GM13977 (cell line): ENCODE measurements around the gene MAD1L1.

Experiments used
- DNase-seq: peaks from one replicate; pipeline ENCODE4 v3.0.0; 2012; ENCODE audit warnings: low spot score
- CTCF ChIP-seq: IDR thresholded peaks from 2 replicates; pipeline ENCODE4 v1.5.1; 2012; ENCODE audit warnings: mild to moderate bottlenecking, control low read depth; ENCODE audit not compliant: insufficient read depth; ENCODE audit errors: extremely low read depth, missing control alignments
- in situ Hi-C: fragments of 300-500 bp; cut with MboI; formaldehyde crosslinking; loops from one replicate; pipeline ENCODE4 v1.12.0; 2022; ENCODE audit warnings: low sequenced_read_pairs, low pct_unique_long_range_greater_than_20kb, mixed read lengths, inconsistent platforms; ENCODE audit not compliant: unreplicated experiment

The MAD1L1 gene

DNA sequence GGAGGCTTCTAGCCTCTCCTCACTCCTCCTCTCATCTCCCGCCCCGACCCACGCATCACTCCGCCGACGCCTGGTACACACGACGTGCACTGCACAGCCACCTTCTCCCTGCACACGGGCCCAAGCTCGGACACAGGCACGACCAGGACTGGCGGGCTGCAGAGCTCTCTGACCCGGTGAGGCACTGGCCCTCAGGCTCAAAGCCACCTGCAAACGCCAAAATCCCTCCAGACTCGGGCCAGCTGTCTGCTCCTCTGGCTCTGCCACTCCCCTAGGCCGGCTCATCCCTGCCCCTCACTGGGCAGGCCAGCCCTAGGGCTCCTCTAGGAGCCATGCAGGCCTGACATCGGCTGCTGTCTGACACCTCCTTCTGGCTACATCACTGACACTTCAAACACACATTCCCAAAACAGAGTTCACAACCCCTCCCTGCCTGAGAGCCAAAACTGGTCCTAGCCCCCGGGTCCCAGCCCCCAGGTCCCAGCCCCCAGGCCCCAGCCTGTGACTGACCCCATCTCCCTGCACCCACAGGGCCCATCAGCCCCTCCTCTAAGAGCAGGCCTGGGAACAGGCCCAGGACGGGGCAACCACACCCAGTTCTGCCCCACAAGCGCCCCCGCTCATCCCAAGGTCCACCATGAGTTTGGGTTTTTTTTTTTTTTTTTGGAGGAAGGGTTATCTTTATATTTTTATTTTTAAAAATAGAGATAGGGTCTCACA, 35.1 kb downstream of the MAD1L1 start:
- no peak for DNase-seq
- in situ Hi-C loops, result no loop called here
- no peak for TF ChIP-seq CTCF

DNA sequence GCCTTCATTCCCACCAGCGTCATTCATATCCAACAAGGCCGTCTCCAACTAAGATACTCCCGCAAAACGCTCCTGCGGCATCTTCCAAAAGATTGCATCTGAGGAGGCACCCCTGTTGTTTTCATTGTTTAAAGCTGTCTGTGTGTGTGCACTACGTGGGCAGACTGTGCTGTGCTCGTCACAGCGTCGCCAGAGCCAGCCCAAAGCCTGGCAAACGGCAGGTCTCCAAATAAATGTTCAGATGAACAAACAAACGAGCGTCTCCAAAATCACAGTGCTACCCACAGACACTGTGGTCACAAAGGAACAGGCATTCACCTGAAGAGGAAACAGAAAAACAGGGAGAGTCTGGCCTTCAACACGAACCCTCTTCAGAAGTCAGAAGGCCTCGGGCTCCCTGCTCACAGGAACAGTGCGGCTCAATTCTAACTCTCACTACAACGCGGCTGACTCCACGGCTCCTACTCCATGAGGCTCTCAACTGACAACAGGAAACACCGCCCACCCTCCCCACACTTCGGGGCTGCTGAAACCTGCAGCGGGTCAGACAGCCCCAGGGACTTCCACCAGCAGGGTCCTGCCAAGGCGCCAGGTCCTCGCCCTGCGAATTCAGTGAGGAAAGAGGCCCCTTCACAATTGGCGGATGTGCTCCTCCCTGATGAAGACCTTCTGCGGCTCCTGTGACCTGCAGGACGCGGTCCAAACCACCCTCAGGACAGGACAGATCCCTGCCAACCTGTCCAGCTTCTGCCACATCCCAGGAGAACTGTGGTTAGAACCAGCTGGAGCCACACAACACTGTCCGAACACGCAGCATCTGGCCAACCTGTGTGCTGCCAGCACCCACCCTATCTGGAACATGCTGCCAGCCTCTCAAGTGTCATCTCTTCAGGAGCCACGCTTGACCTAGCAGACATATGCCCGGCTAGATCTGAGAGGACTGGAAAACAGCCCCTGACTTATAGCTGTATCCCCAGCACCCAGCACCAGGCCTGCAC, 36.1 kb downstream of the MAD1L1 start:
- in situ Hi-C loops, result no loop called here

DNA sequence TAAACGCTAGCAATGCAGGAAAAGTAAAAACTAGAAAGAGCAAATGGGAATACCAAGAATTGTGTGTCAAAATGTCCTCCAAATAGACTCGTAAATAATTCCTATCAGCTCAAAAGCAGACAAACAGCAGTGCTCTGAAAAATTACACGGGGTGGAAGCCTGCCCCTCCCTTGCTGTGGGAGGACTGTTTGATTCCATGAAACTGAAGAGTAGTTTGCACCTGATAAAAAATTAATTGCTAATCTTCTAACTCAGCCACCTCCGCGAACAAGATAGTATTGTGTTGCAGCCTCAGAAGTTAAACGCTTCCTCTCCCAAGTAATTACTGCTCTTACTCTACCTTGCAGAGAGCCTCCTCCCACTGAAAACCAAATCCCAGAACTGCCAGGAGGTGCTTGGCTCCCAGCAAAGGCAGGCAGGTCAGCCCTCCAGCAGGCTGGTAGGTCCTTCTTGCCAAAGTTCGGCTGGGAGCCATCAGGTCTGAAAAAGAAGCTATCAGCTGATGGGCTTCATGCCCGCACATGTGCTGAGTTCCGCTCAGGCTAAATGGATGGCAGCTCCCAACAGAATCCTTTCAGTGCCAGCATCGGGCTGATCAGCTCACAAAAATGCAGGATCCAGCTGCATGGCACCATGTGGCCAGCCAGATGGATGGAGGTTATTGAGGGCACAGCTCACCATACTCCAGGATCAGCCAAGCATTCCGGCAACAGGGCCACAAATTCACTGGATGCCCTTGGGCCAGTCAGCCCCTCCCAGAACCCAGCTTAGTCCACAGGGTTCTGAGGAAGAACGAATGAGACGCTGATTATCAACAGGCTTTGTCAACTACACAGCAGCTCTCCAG, 37.1 kb downstream of the MAD1L1 start:
- DNase-seq, result no peak
- TF ChIP-seq CTCF, result no peak
- in situ Hi-C loops, result no loop called here

More for the DNA sequence above, 36.1 kb downstream of the MAD1L1 start:
- DNase-seq, result no peak
- TF ChIP-seq CTCF, result no peak

DNA sequence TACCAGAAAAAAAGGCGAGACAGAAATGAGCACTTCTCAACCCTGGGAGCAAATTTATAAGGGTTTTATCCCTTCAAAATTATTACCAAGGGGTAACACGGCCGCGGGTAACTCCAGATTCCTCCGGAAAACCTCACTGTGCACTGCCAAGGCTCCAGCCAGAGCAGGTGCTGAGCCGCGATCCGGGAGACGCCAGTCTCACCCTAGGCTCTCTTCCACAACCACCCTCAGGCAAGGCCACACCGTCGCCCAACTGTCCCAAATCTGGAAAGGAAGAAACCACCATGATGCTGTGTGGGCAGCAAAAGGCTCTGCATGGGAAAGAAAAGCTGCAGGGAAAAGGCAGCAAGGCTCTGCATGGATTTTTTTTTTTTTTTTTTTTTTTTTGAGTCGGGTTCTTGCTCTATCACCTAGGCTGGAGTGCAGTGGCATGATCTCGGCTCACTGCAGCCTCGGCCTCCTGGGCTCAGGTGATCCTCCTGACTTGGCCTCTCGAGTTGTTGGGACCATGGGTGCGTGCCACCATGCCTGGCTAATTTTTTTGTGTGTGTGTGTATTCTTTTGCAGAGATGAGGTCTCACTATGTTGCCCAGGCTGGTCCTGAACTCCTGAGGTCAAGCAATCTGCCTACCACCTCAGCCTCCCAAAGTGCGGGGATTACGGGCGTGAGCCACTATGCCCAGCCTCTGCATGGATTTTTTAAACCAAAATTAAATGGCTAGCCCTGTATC, 39.0 kb downstream of the MAD1L1 start:
- in situ Hi-C loops, result no loop called here
- no peak for TF ChIP-seq CTCF
- DNase-seq, result no peak

GRCh38 chr7:2192831-2193534, 39.8 kb downstream of the MAD1L1 start:
- DNase-seq, result no peak
- in situ Hi-C loops, result no loop called here
- no peak for TF ChIP-seq CTCF
